Skeletal muscle cell (primary cell): ENCODE measurements around the gene ADAMTS16.

ENCODE experiments used
- DNase-seq: peaks from one replicate; pipeline ENCODE4 v3.0.0-alpha.2; 2010; ENCODE audit warnings: low read depth
- H3K4me3 ChIP-seq: 2 replicates; pipeline ENCODE4 v1.5.1; 2011; ENCODE audit warnings: low read depth, mild to moderate bottlenecking, control low read depth, low read length, moderate library complexity

Gene ADAMTS16

DNA sequence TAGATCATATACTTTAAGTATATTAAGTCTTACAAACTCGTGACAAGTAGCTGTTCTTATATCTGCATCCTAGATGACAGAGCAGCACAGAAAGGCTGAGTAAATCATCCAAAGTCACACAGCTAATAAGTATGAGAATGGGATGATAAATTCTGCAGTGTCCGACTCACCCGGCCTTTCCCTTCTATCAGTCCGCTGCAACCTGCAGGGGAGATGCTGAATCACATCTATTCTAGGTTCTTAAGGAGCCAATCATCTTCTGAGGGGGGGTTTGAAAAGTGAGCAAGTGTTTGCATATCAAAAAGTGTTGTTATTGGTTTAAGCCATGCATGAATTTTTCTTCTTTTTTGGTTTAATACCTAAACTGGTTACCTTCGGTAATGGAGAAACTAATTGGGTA, 38.9 kb downstream of the ADAMTS16 start:
- DNase-seq, result no peak
- H3K4me3 ChIP-seq, result no peak overlapping the region

DNA sequence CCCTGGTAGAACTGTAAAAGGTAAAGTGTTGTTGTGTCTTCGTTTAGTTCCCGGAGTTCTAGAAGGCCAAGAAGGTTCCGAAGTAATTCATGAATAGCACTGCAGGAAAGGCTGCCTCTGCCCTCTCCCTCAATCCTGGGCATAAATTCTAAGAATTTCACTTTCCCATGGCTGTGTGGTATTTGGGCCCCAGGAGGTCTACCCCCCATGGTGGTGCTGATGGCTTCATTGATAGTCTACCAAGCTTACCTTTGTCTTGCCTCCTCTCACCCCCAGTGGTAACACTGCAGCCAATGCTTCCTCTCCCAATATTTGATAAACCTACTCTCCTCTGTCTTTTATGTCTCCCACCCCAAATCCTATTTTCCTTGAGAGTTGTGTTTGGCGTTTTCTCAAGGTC, 39.5 kb downstream of the ADAMTS16 start:
- no peak overlapping the region for H3K4me3 ChIP-seq
- no peak for DNase-seq

DNA sequence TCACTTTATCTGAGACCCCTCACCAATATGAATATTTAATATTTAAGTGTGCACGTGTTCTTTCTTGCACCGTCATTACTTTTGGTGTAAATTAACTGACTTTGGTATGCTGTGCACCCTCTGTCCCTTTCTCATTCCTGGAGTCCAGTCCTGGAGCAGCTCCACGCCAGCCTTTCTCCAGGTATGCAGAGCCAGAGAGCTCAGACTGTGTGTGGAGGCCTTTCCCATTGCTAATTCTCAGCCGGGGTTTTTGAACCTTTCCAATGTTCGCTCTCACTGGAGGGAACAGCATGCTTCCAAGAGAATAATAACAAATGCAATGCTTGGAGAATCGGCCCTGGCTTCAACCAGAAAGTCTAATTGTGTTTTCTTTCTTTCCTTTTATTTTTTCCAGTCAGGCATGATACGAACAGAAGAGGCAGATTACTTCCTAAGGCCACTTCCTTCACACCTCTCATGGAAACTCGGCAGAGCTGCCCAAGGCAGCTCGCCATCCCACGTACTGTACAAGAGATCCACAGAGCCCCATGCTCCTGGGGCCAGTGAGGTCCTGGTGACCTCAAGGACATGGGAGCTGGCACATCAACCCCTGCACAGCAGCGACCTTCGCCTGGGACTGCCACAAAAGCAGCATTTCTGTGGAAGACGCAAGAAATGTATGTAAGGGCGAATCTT, 41.7 kb downstream of the ADAMTS16 start:
- H3K4me3 ChIP-seq, result no peak overlapping the region
- DNase-seq, result no peak

DNA sequence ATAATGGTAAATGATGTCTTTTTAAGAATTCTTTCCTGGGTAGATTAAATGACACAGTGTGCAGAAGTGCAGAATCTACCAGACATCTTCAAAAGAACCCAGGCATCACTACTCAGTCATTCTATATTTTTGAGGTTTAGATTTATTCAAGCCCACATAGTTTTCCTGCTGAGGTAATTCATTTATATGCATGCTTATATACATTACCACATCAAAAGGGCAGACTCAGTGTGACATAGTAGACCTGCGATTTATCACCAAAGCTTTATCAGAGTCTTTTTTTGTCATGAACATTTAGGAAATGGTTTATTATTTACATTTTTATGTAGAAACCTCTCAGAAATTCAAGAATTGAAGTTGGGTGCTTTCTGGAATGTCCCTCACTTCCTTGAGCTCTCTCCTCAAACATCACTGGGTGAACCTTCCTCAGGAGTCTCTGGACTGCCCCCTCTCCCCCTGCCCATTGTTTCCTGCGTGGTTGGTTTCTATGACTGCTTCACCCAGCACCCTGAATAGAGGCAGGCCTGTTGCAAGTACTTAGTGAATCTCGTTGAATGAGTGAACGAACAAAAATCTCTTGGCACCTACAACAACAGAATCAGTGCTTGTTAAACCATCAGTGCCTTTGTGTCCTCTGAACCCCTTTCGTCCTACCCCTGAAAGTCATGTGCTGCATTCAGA, 42.5 kb downstream of the ADAMTS16 start:
- no peak overlapping the region for H3K4me3 ChIP-seq
- DNase-seq, result no peak

DNA sequence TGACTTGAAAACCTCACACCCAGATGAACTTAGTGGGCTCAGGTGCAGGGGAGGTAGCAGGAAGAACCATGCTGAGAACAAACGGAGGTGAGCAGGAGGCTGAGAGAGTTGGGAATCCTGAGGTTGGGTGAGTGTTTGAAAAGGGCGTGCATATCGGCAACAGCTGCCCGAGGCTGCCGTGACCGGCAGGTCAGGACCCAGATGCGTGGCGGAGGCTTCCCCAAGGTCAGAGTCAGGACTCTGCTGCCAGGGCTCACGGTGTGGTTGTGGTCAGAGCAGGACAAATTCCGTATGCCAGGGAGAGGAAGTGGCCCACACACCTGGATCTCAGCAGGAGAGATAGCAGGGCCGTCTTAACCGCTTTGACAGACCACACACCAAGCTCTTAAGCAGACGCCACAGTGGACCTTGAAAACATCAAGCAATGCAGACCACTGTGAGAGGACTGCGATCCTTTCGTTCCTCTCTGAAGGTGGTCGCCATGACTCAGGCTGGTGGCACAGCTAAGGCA, 43.1 kb downstream of the ADAMTS16 start:
- DNase-seq, result no peak
- no peak overlapping the region for H3K4me3 ChIP-seq

DNA sequence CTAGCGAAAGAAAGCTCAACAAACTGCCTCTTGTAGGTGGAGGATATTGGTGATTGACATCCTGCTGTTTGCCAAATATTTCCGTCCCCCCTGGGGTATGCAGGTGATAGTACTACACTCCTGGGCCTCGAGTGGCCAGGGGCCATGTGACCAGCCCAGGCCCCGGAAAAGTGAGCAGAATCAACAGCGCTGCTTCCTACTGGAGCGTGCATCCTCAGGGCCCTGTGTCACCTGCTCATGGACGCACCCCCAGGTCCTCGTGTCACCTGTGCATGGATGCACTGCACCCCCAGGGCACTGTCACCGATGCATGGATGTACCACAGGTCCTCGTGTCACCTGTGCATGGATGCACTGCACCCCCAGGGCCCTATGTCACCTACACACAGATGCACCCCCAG, 43.8 kb downstream of the ADAMTS16 start:
- H3K4me3 ChIP-seq, result no peak overlapping the region
- DNase-seq, result no peak

DNA sequence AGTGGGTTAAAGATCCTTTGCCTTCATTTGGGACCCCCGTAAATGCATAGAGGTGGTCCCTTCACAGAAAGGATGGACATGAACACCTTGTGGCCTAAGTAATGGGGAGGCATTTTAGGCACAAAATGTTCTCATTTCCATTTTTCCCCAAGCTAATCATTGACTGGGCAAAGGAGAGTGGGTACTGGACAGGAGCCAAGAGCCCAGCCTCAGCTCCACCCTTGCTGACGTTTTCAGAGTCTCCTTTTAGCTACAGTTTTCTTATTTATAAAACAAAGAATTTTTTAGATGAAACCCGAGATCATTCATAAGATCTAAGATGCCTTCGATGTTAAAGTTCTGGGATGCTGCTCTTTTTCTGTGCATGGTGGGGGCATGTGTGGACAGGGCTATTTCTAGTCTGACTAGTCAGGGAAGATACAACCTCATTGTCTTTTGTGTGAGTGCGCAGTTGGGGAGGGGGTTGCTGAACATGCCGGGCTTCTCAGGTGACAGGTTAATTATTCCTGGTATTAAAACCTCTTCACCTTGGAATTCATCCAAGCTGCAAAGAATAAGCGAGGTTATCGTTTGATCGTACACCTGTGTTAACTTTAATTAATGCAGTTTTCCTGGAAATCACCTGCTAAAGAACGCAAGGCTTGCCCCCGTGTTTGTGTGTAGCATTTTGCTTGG, 48.4 kb downstream of the ADAMTS16 start:
- no peak for DNase-seq
- no peak overlapping the region for H3K4me3 ChIP-seq

DNA sequence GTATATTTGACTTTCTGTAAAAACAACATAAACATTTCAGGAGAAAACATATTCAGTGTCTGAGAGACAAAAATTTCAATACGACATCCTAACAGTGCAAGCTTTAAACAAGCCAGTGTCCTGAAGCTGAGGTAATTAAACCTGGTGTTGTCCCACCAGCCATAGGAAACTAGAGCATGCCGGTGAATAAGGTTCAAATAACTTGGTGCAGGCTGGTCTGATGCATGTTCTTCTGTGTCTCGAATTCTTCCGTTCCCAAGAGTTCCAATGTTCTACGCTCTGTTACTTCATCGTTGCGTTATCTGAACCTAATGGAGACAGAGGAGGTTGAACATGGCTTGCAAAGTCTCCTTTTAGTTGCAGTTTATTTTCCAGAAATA, 48.9 kb downstream of the ADAMTS16 start:
- DNase-seq, result no peak
- no peak overlapping the region for H3K4me3 ChIP-seq

DNA sequence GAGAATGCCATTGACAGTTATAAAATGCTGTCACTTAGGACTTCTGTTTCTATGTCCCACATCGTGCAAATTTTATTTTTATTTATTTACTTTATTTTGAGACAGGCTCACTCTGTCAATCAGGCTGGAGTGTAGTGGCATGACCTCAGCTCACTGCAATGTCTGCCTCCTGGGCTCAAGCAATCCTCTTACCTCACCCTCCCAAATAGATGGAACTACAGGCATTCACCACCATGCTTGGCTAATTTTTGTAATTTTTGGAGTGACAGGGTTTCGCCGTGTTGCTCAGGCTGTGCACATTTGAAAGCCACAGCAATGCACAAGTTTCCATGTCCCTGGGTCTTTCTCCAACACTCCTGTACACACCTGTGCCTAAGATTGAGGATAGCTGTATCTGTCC, 51.8 kb downstream of the ADAMTS16 start:
- no peak for DNase-seq
- H3K4me3 ChIP-seq, result no peak overlapping the region

DNA sequence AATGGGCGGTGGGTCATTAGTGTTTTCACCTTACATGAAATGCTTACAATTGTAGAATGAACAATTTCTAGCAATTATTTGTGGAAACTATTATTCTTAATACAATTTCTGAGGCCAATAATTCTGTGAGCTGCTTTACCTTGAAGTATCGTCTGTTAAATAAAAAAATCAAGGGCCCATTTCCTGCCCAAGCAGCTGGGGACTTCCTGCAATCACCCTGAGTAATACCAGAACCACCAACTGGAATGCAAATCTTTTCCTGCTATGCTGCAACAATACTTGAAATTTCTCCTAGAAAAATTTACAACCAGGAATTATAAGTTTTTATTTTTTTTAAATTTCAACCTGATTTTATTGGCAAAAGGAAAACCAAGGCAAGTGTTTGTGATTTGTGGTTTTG, 52.6 kb downstream of the ADAMTS16 start:
- H3K4me3 ChIP-seq, result no peak overlapping the region
- no peak for DNase-seq

DNA sequence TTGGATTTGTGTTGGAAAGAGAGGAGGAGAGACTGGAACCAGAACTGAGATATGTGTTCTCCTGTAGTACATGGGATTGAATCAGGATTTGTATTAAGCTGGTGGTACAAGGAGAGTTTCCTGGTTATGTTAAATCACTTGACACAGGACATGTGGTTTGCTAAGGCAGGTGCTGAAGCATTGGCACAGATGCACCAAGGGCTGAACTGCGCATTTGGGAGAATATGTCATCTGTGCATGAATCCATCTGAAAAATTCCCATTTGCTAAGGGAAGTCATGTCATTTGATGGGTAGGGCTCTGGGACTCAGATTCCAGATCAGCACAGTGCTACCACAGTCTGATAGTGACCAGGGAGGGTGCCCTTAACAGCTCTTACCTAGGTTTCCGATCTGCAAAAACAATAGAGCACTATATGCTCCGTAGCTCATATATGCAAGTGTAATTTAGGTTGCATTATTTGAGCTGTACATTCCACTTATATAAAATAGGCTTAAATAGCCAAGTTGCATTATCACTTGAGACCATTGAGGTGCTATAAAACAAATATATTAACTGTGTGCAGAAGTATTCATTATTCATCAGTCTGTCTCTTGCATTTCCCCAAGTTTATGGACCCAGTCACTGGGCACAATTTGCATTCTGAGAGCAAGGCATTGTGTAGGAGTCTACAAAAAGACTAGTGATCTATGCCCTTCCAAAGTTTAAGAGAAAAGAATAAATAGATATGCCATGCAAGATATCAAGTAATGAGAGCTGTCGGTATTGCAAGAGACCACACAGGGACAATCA, 55.2 kb downstream of the ADAMTS16 start:
- no peak for DNase-seq
- H3K4me3 ChIP-seq, result no peak overlapping the region

DNA sequence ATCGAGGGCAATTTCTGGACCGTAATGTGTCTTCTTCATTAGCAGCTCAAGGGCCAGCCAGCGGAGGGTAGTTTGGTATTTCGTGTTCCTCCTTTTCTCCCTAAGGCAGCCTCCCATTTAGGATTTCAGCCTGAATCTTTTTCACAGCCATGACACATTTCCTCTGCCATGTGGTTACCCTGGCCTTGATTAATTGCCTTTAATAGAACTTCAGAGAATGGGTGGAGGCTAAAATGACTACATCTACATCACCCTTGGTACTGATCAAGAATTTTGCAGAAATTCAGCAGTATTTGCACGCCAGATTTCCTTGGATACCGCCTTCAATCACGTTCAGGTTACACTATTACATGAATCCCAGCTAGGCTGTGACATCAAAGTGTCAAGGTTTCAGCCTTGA, 58.0 kb downstream of the ADAMTS16 start:
- no peak for DNase-seq

DNA sequence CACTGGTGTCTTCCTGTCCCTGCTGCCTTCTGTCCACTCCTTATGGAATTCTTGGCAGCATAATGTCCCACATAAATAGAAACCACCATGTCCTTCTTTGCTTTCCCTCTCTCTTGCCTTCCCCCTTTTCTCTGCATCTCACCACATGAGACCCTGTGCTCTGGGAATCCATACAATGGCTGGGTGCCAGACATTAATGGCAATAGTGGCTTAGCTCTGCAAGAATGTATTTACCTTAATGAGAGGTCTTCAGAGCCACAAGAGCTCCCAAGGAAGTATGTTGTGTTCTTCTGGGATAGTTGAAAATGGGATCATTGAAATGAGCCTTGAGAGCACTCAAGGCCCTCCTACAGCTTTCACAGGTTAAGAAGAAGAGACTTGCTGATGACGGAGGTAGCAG, 58.7 kb downstream of the ADAMTS16 start:
- no peak overlapping the region for H3K4me3 ChIP-seq
- no peak for DNase-seq

More for the DNA sequence above, 58.0 kb downstream of the ADAMTS16 start:
- no peak overlapping the region for H3K4me3 ChIP-seq

DNA sequence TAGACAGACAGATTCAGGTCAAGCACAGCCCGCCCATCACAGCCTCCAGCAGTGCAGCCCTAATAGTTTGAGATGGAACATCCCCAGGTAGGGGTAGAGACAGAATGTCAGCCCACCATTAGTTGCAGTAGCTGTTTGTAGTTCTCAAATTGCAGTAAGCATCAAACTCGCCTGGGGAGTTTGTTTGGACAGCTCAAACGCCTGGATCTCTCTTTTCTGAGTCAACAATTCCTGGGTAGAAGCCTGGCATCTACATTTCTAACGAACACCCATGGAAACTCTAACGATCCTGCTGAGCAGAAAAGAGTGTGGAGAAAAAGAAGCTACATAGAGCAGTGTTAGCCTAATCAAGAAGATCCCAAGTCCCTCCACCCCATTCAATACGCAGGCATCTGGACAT, 59.4 kb downstream of the ADAMTS16 start:
- H3K4me3 ChIP-seq, result no peak overlapping the region
- DNase-seq, result no peak

DNA sequence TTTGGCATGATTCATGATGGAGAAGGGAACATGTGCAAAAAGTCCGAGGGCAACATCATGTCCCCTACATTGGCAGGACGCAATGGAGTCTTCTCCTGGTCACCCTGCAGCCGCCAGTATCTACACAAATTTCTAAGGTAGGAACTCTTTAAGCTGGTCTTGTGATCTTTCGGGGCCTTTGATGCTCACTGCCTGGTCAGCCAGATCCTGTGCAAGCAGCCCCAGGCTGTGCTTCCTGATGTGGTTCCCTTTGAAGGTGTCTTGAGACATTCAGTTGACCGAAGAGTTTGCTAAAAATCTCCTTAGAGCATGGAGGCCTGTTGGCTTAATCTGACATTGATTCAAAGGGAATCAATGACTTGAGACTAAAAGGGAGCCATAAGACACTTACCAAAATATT, 60.0 kb downstream of the ADAMTS16 start:
- H3K4me3 ChIP-seq, result no peak overlapping the region
- DNase-seq, result no peak

DNA sequence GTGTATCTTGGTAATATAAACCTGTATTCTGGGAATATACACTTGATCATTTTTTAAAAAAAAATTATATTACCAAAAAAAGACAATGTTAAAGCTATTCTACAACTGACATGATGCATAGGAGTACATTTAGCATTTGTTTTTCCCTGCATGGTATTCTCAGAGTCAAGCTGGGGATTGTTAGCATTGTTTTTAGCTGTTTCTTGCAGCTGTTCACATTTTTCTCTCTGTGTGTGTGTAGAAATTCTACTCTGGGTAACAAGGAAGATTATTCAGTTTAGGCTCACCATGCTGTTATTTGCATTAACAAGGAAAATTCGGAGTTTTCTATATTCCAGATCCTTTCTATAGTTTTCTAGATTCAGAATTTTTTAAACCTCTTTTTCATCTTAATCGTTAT, 62.2 kb downstream of the ADAMTS16 start:
- H3K4me3 ChIP-seq, result no peak overlapping the region
- no peak for DNase-seq

DNA sequence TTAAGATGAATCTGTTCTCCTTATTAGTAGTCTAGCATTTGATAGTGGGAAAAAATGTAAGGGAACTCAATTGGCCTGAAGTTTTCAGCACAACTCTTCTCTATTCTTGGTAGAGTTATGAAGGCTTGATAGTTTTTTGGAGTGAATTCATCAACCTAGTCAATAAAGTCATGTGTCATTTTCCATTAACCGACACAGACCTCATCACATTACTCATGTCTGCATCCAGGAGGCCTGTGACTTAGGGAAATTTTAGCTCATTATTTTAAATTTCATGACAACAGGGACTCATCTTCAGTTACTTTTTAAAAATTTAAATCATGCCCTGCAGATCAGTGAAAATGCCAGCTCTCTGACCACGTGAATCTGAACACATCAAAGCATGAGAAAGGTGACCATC, 63.3 kb downstream of the ADAMTS16 start:
- no peak for DNase-seq
- no peak overlapping the region for H3K4me3 ChIP-seq

DNA sequence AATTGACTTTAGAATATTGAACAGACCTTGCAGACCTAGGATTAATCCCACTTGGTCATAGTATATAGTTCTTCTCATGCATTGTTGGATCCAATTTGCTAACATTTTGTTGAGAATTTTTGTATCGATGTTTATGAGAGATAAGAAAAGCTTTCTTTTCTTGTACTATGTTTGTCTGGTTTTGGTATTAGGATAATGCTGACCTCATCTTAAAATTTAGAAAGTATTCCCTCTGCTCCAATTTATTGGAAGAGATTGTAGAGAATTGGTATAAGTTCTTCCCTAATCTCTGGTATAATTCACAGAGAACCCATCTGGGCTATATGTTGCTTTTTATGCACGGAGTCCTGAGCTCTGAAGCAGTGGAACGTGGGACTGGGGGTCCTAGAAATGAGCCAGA, 67.7 kb downstream of the ADAMTS16 start:
- H3K4me3 ChIP-seq, result no peak overlapping the region
- no peak for DNase-seq

DNA sequence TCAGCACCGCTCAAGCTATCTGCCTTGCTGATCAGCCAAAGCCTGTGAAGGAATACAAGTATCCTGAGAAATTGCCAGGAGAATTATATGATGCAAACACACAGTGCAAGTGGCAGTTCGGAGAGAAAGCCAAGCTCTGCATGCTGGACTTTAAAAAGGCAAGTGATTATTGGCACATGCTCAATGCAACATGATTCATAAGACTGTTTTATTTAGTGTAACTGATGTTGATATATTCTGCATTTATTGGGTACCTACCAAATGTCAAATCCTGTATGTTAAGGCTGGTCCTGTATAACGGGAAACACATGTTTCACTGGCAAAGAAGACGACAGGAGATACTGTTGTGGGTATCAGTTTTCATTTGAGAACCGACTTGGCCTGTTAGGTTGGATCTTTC, 69.0 kb downstream of the ADAMTS16 start:
- no peak for DNase-seq
- no peak overlapping the region for H3K4me3 ChIP-seq
